Measurements from ENCODE around the gene ARMS2.

GRCh38 chr10:122492006-122492405 is 37.6 kb downstream of the ARMS2 start:
- TF ChIP-seq, protein P1, sequence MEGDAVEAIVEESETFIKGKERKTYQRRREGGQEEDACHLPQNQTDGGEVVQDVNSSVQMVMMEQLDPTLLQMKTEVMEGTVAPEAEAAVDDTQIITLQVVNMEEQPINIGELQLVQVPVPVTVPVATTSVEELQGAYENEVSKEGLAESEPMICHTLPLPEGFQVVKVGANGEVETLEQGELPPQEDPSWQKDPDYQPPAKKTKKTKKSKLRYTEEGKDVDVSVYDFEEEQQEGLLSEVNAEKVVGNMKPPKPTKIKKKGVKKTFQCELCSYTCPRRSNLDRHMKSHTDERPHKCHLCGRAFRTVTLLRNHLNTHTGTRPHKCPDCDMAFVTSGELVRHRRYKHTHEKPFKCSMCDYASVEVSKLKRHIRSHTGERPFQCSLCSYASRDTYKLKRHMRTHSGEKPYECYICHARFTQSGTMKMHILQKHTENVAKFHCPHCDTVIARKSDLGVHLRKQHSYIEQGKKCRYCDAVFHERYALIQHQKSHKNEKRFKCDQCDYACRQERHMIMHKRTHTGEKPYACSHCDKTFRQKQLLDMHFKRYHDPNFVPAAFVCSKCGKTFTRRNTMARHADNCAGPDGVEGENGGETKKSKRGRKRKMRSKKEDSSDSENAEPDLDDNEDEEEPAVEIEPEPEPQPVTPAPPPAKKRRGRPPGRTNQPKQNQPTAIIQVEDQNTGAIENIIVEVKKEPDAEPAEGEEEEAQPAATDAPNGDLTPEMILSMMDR (IDR thresholded peaks at IDR 0.05; ENCODE audit: borderline replicate concordance, extremely low read depth, low read length, poor library complexity, severe bottlenecking), result no peak
- no peak for TF ChIP-seq EZH2 (IDR thresholded peaks at IDR 0.05; ENCODE audit: borderline replicate concordance, low read depth, low read length, severe bottlenecking)
